Islet of Langerhans (tissue), 1 donor: ENCODE data around the gene GSTA3.
"Not testable (repeated sequence)": the region's sequence is repeated elsewhere in the genome, so short reads cannot be mapped to it uniquely, and the experiment has no call there.

Experiments used
- FAIRE-seq: peaks from one replicate; lab custom pipeline; 2011; peaks lifted over from hg19 to GRCh38; lab: Jason Lieb, UNC

Gene GSTA3

DNA sequence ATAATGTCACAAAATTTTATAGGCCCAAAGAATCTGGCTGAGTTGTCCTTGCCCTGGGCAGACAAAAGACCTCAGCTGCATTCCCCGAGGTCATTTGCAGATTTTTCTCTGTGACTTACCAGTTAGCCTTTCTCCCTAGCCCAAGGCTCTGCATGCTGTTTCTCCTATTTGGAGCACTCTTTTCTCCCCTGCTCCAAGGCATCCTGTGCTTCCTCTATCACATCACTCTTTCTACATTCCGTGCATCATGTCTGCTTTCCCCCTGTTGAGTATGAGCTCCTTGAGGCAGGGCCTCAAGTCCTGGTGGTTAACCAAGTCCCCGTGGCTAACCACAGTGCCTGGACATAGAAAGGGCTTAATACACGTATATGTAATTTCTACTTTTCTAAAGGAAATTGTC, 593 bp upstream of the GSTA3 start:
- no peak for FAIRE-seq

GRCh38 chr6:52909131-52909530, 367 bp downstream of the GSTA3 start:
- no peak for FAIRE-seq

GRCh38 chr6:52908526-52908925, 972 bp downstream of the GSTA3 start:
- no peak for FAIRE-seq

DNA sequence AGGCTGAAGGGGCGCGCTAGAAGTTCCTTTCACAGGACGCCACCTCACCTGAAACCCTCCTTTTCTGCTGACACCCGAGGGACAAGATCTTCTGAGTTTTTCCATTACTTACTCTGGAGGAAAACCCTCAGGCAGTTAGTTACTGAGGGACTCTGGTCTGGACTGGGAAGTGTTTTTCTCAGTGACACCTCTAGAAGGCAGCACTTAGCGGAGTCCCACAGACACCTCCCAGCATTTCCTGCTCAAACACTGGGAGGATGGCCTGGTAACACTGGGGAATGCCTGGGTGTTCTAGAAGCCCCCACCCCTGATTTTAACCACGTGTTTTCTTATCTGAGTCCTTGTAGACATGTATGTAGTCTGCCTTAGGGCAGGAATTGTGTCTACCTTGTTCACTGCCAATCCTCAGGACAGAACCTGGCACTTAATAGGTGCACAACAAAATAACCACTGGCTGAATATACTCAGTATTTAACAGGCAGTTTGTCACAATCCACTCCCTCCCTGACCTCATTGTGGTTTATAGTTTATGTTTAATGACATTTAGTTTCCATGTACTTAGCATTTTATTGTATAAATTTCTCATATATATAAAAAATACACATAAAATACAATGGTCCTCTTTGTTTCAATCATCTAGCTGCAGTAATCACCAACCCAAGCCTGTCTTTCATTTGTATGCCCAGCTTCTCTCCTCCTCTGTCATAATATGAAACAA, 4.8 kb downstream of the GSTA3 start:
- FAIRE-seq = no peak

GRCh38 chr6:52900536-52900935, 9.0 kb downstream of the GSTA3 start:
- FAIRE-seq = no peak

DNA sequence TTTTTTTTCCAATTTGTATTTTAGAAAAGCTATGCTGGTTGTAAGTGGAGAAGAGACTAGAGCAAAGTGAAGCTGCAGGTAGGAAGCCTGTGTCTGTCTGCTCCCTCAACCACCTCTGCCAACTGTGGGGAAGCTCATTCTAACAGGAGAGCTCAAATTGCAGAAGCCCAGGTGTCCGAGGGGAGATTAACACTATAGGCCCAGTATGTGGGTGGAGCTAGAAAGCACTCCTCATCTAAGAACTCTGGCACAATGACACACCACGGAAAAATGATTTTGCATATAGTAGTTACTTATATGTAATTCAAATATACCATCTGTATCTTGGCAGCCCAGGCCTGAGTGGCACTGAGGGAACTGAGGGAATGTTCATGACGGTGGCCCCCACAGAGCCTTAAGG, 13.7 kb downstream of the GSTA3 start:
- not testable (repeated sequence) for FAIRE-seq

DNA sequence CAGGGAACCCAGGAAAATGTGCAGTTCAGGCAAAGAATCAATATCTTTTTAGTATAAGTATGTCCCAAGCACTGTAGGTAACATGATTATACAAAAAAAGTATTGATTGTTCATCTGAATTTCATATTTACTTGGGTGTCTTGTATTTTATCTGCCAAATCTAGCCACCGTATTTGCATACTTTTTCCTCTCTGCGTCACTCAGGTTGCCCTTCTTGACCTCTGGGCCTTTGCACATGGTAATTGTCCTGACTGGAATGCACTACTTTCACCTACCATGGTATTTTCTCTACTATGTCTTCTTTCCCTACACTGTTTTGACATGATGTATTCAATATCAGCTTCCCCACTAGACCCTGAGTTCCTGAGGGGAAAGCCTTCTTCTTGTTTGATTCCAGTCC, 15.2 kb downstream of the GSTA3 start:
- FAIRE-seq = no peak

DNA sequence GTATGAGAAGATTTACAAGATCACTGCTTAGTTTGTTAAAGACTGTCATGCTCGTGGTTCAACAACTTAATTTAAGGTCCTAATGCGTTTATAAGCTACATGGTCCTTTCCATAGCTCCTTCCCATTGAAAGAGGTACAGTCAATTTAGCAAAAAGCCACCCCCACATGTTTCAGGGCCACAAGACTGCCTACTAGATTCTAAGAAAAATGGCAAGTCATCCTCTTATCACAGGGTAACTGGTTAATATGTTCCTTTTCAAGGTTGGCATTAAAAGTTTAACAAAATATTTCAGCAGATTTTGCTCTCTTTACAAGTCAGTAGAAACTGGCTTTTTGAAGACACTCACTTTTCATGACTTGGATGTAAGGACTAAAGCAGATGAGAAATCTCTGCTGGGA, 15.7 kb downstream of the GSTA3 start:
- FAIRE-seq = no peak

DNA sequence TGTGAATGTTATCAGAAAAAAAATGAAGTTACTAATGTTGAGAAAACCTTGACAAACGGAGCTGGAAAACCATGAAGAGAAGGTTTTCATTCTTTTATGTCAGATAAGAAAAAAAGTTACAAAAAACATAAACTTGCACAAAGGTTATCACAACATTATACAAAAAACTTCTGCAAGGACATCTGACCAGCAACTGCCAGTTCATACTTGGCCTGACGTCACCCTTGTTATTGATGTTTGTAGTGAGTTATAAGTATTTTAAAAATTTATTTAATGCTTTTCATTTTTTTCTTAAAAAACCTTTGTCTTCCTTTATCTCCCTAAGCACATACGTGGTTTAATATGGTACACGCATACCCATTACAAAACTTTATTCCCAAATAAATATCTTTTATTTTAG, 16.3 kb downstream of the GSTA3 start:
- no peak for FAIRE-seq

GRCh38 chr6:52890018-52890417, 19.5 kb downstream of the GSTA3 start:
- FAIRE-seq = no peak

GRCh38 chr6:52887910-52888524, 21.5 kb downstream of the GSTA3 start:
- FAIRE-seq = no peak

DNA sequence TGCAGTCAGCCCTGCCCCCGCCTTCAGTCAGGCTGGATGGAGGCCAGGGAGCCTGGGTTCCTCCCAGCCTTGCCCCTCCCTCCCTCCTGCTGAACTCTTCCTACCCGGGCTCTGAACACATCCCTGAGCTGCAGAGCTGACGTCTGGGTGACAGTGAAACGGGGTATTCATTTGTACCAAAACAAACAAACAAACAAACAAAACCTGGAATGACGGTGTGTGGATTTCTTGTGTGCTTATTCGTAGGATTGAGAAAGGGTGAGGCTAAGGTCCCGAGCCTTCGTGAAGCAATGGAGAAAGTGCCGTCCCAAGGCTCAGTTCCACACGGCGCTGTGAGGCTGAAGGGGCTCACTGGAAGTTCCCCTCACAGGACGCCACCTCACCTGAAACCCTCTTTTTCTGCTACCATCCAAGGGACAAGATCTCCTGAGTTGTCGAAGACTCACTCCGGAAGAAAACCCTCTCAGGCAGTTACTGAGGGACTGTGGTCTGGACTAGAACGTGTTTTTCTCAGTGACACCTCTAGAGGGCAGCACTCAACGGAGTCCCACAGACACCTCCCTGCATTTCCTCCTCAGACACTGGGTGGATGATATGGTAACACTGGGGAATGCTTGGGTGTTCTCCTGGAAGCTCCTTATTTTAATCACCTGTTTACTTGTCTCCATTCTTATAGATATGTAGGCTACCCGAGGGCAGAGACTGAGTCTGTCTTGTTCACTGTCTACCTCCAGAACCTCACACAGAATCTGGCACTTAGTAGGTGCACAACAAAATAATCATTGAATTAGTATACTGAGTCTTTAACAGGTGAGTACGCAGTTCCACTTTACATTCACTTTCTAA, 27.3 kb downstream of the GSTA3 start:
- peak; percentile 97 for FAIRE-seq

DNA sequence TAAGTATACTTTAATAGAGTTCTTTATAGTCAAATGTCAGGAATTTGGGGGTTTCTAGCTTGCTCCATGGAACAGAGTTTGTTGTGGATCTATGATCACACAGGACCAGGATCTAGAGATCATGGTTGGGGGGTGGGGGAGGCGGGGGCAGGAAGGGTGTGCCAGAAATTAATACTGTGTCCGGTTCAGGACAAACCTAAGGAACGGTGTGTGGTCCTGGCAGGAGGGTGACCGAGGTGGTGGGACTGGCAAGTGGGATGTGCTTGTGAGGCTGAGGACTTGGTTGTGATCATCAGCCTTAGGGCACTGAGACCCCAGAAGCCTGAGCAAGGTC, 27.9 kb downstream of the GSTA3 start:
- FAIRE-seq = no peak

- no peak for FAIRE-seq
Observed at GRCh38 chr6:52877786-52878185, 31.7 kb downstream of the GSTA3 start.

GRCh38 chr6:52877168-52877567, 32.3 kb downstream of the GSTA3 start:
- FAIRE-seq = no peak

DNA sequence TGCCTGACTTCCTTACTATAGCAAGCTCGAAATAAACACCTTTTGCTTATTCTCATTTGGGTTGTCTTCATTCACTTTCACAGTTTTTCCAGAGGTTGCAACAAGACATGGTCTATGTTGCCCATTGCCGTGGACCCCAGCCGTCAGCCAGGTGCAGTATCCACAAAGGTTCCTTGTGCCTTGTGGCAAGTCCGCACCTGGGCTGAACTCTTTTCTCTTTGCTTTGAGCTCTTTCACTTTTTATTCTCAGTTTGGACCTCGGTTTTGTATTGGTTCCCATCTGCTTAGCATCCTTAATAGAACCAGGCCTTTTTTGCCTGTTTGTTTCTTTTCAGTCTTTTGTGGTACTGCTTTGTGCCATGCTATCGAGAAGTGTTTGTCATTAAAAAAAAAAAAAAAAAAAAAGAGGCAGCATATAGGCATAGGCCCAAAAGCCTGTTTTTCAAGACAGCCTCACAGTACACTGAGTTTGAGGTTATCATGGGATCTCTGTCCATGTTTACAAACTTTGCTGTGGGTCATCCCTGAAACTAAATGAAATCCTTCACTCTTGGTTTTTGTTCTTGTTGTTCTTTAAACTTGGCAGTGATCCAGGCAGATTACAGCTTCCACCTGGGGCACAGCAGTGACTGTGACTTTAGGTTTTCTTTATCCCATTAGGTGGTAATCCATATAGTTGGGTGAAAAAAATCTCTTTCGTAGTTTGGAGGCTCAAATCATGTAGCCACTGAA, 33.3 kb downstream of the GSTA3 start:
- no peak for FAIRE-seq

DNA sequence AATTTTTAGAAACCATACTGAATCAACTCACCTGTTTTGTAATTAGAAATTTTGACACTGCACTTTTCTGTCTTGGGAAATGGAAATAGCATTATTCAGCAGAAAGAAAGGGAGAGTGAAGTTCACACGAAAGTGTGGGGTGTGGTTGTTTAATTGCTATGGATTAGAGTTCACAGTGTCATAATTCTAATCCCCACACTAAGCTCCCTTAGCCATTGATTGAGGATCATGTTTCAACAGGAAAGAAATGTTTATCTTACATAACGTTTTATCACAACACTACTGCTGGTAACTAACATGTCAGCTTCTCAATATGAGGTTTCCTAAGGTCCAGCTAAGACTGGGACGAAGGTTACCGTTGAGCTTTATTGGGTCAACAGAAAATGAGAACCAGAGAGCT, 37.5 kb downstream of the GSTA3 start:
- no peak for FAIRE-seq

GRCh38 chr6:52871621-52872020, 37.9 kb downstream of the GSTA3 start:
- no peak for FAIRE-seq

GRCh38 chr6:52870335-52871091, 39.0 kb downstream of the GSTA3 start:
- not testable (repeated sequence) for FAIRE-seq

DNA sequence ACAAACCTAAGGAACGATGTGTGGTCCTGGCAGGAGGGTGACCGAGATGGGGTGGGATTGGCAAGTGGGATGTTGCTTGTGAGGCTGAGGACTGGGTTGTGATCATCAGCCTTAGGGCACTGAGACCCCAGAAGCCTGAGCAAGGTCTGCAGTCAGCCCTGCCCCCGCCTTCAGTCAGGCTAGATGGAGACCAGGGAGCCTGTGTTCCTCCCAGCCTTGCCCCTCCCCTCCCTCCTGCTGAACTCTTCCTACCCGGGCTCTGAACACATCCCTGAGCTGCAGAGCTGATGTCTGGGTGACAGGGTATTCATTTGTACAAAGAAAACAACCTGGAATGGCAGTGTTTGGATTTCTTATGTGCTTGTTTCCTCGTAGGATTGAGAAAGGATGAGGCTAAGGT, 40.6 kb downstream of the GSTA3 start:
- not testable (repeated sequence) for FAIRE-seq

- no peak for FAIRE-seq
Observed at GRCh38 chr6:52868240-52868639, 41.3 kb downstream of the GSTA3 start.

GRCh38 chr6:52861151-52861550, 48.3 kb downstream of the GSTA3 start:
- not testable (repeated sequence) for FAIRE-seq
